ENCODE results near the gene TMED4. TPM values are rescaled to one million over a fixed set of nuclear protein-coding genes. Genes with fewer than 3 reads are reported as not detected.

TMED4 gene
- total RNA-seq, 1 donor: 90.1 TPM

GRCh38 chr7:44538798-44539668 lies 43.0 kb downstream of the TMED4 start:
- H3K27ac ChIP-seq (ENCODE audit: low read depth, low read length): no peak overlapping the region
- H2AFZ ChIP-seq (ENCODE audit: low read length): no peak overlapping the region
- peaks cover 3% of the 10 kb centered on the region for H3K4me1 ChIP-seq (ENCODE audit: insufficient read depth, low read length)
- H3K4me3 ChIP-seq (ENCODE audit: insufficient read depth, low read length): no peak overlapping the region
- DNase-seq (ENCODE audit: insufficient read length, low spot score, missing footprints): peak; percentile 77
- H3K79me2 ChIP-seq (ENCODE audit: insufficient read depth, low read length): no peaks in the 10 kb centered on the region
- TF ChIP-seq, protein P1, sequence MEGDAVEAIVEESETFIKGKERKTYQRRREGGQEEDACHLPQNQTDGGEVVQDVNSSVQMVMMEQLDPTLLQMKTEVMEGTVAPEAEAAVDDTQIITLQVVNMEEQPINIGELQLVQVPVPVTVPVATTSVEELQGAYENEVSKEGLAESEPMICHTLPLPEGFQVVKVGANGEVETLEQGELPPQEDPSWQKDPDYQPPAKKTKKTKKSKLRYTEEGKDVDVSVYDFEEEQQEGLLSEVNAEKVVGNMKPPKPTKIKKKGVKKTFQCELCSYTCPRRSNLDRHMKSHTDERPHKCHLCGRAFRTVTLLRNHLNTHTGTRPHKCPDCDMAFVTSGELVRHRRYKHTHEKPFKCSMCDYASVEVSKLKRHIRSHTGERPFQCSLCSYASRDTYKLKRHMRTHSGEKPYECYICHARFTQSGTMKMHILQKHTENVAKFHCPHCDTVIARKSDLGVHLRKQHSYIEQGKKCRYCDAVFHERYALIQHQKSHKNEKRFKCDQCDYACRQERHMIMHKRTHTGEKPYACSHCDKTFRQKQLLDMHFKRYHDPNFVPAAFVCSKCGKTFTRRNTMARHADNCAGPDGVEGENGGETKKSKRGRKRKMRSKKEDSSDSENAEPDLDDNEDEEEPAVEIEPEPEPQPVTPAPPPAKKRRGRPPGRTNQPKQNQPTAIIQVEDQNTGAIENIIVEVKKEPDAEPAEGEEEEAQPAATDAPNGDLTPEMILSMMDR (IDR thresholded peaks at IDR 0.05; ENCODE audit: extremely low read depth, low read depth, low read length): no peak
- H3K4me2 ChIP-seq (ENCODE audit: insufficient read depth, low read length): no peak overlapping the region
- no peaks in the 10 kb centered on the region for H3K36me3 ChIP-seq (ENCODE audit: insufficient read depth, low read length)
- H3K9me3 ChIP-seq (ENCODE audit: low read depth, low read length): no peaks in the 10 kb centered on the region
- H3K27me3 ChIP-seq (ENCODE audit: insufficient read depth, low read length): no peaks in the 10 kb centered on the region
- peaks cover 3% of the 10 kb centered on the region for H4K20me1 ChIP-seq (ENCODE audit: insufficient read depth, low read length)

DNA sequence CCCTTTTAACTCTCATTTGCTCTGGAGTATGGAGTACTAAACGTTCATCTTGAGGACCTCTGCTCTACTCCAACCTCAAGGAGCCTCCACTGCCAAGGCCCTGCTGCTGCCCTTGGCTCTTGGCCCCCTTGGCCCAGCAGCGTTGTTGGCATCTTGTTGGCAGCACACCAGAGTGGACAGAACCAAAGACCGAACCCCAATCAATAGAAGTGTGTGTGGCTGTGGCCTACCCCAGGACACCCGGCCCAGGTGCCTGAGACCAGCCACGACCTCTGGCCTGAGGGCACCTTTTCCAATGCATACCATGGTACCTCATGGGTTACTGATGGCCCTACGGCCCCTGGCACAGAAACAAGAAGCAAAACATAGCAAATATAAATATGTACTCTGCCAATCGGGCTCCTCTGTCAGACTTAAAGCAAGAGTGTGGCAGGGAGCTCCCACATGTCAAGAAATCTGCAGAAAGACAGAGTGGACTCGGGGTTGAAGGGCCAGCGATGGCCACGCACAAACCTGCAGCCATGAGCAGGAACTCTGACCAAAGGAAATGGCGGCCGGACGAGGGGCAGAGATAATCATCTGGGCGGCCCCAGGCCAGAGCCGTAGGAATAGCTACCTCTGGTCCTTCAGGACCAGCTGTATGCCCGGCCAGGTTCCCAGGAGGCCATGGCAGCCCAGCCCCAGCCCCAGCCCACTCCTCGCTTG lies 43.8 kb downstream of the TMED4 start:
- H3K9me3 ChIP-seq (ENCODE audit: low read depth, low read length): no peaks in the 10 kb centered on the region
- no peak overlapping the region for H3K4me3 ChIP-seq (ENCODE audit: insufficient read depth, low read length)
- no peaks in the 10 kb centered on the region for H3K36me3 ChIP-seq (ENCODE audit: insufficient read depth, low read length)
- H3K27me3 ChIP-seq (ENCODE audit: insufficient read depth, low read length): no peaks in the 10 kb centered on the region
- TF ChIP-seq, protein P1 (IDR thresholded peaks at IDR 0.05; ENCODE audit: extremely low read depth, low read depth, low read length): no peak
- H3K4me1 ChIP-seq (ENCODE audit: insufficient read depth, low read length): peaks cover 3% of the 10 kb centered on the region
- DNase-seq (ENCODE audit: insufficient read length, low spot score, missing footprints): peak; percentile 56
- H3K79me2 ChIP-seq (ENCODE audit: insufficient read depth, low read length): no peaks in the 10 kb centered on the region
- H3K4me2 ChIP-seq (ENCODE audit: insufficient read depth, low read length): no peak overlapping the region
- H3K27ac ChIP-seq (ENCODE audit: low read depth, low read length): no peak overlapping the region
- H2AFZ ChIP-seq (ENCODE audit: low read length): no peak overlapping the region
- peaks cover 3% of the 10 kb centered on the region for H4K20me1 ChIP-seq (ENCODE audit: insufficient read depth, low read length)

GRCh38 chr7:44537442-44537841 lies 44.6 kb downstream of the TMED4 start:
- Histone ChIP-seq H4K20me1 (ENCODE audit: insufficient read depth, low read length) (peaks cover 3% of the 10 kb centered on the region), H3K4me3 (ENCODE audit: insufficient read depth, low read length) (no peak overlapping the region), H3K27me3 (ENCODE audit: insufficient read depth, low read length) (no peaks in the 10 kb centered on the region), H3K36me3 (ENCODE audit: insufficient read depth, low read length) (no peaks in the 10 kb centered on the region), H3K27ac (ENCODE audit: low read depth, low read length) (no peak overlapping the region), H2AFZ (ENCODE audit: low read length) (no peak overlapping the region), H3K9me3 (ENCODE audit: low read depth, low read length) (no peaks in the 10 kb centered on the region), H3K4me1 (ENCODE audit: insufficient read depth, low read length) (no peaks in the 10 kb centered on the region), H3K79me2 (ENCODE audit: insufficient read depth, low read length) (no peaks in the 10 kb centered on the region), H3K4me2 (ENCODE audit: insufficient read depth, low read length) (no peak overlapping the region)
- peak; percentile 81 for DNase-seq (ENCODE audit: insufficient read length, low spot score, missing footprints)
- TF ChIP-seq, protein P1 (IDR thresholded peaks at IDR 0.05; ENCODE audit: extremely low read depth, low read depth, low read length): no peak

GRCh38 chr7:44536090-44536489 lies 45.9 kb downstream of the TMED4 start:
- no peak overlapping the region for H3K4me3 ChIP-seq (ENCODE audit: insufficient read depth, low read length)
- DNase-seq (ENCODE audit: insufficient read length, low spot score, missing footprints): no peak
- H2AFZ ChIP-seq (ENCODE audit: low read length): no peak overlapping the region
- H3K4me2 ChIP-seq (ENCODE audit: insufficient read depth, low read length): no peak overlapping the region
- peaks cover 3% of the 10 kb centered on the region for H4K20me1 ChIP-seq (ENCODE audit: insufficient read depth, low read length)
- H3K79me2 ChIP-seq (ENCODE audit: insufficient read depth, low read length): no peaks in the 10 kb centered on the region
- no peak overlapping the region for H3K27ac ChIP-seq (ENCODE audit: low read depth, low read length)
- H3K4me1 ChIP-seq (ENCODE audit: insufficient read depth, low read length): no peaks in the 10 kb centered on the region
- H3K36me3 ChIP-seq (ENCODE audit: insufficient read depth, low read length): no peaks in the 10 kb centered on the region
- TF ChIP-seq, protein P1 (IDR thresholded peaks at IDR 0.05; ENCODE audit: extremely low read depth, low read depth, low read length): no peak
- no peaks in the 10 kb centered on the region for H3K9me3 ChIP-seq (ENCODE audit: low read depth, low read length)
- no peaks in the 10 kb centered on the region for H3K27me3 ChIP-seq (ENCODE audit: insufficient read depth, low read length)

Data from osteoblast (primary cell).